IMR-90 (cell line): Measurements from ENCODE around the gene KRTAP12-3.

Experiments used
- CEBPB ChIP-seq: IDR thresholded peaks from 2 replicates; pipeline ENCODE4 v1.6.1; 2012; ENCODE audit warnings: low read depth, low read length, improper control_type of control experiment
- CHD1 ChIP-seq: IDR thresholded peaks from 2 replicates; pipeline ENCODE4 v1.6.1; 2012; ENCODE audit warnings: low read depth, low read length, improper control_type of control experiment
- ELK1 ChIP-seq: fragments of 150-350 bp; IDR thresholded peaks from 2 replicates; pipeline ENCODE4 v1.6.1; 2016; ENCODE audit warnings: low read depth, mild to moderate bottlenecking, low read length, moderate library complexity, borderline replicate concordance
- MAZ ChIP-seq: IDR thresholded peaks from 2 replicates; pipeline ENCODE4 v1.6.1; 2012; ENCODE audit warnings: low read depth, mild to moderate bottlenecking, low read length, improper control_type of control experiment, moderate library complexity, borderline replicate concordance
- MXI1 ChIP-seq: IDR thresholded peaks from 2 replicates; pipeline ENCODE4 v1.6.1; 2012; ENCODE audit warnings: low read depth, mild to moderate bottlenecking, low read length, moderate library complexity, borderline replicate concordance
- POLR2A ChIP-seq: IDR thresholded peaks from 2 replicates; pipeline ENCODE4 v1.6.1; 2012; ENCODE audit warnings: mild to moderate bottlenecking, low read depth, low read length
- RAD21 ChIP-seq: IDR thresholded peaks from 2 replicates; pipeline ENCODE4 v1.6.1; 2012; ENCODE audit warnings: low read length, improper control_type of control experiment
- RCOR1 ChIP-seq: IDR thresholded peaks from 2 replicates; pipeline ENCODE4 v1.6.1; 2012; ENCODE audit warnings: mild to moderate bottlenecking, low read length, improper control_type of control experiment; ENCODE audit not compliant: insufficient replicate concordance
- RFX5 ChIP-seq: IDR thresholded peaks from 2 replicates; pipeline ENCODE4 v1.8.0; 2012; ENCODE audit warnings: low read depth, mild to moderate bottlenecking, low read length, moderate library complexity
- SMC3 ChIP-seq: fragments of 150-350 bp; IDR thresholded peaks from 2 replicates; pipeline ENCODE4 v1.6.1; 2016; ENCODE audit warnings: low read depth, mild to moderate bottlenecking, antibody characterized with exemption, low read length, moderate library complexity
- USF2 ChIP-seq: fragments of 150-350 bp; IDR thresholded peaks from 2 replicates; pipeline ENCODE4 v1.6.1; 2017; ENCODE audit warnings: mild to moderate bottlenecking, antibody characterized with exemption, low read length, low read depth
- TF ChIP-seq, protein P1 (sequence below): conservative IDR thresholded peaks from 2 replicates; pipeline ENCODE4 v1.5.1; 2012; ENCODE audit warnings: mild to moderate bottlenecking, low read depth, low read length, improper control_type of control experiment

GRCh38 chr21:44681152-44681551 is 23.4 kb downstream of the KRTAP12-3 start:
- TF ChIP-seq, protein P1, sequence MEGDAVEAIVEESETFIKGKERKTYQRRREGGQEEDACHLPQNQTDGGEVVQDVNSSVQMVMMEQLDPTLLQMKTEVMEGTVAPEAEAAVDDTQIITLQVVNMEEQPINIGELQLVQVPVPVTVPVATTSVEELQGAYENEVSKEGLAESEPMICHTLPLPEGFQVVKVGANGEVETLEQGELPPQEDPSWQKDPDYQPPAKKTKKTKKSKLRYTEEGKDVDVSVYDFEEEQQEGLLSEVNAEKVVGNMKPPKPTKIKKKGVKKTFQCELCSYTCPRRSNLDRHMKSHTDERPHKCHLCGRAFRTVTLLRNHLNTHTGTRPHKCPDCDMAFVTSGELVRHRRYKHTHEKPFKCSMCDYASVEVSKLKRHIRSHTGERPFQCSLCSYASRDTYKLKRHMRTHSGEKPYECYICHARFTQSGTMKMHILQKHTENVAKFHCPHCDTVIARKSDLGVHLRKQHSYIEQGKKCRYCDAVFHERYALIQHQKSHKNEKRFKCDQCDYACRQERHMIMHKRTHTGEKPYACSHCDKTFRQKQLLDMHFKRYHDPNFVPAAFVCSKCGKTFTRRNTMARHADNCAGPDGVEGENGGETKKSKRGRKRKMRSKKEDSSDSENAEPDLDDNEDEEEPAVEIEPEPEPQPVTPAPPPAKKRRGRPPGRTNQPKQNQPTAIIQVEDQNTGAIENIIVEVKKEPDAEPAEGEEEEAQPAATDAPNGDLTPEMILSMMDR, result no peak
- TF ChIP-seq POLR2A (no peak), RFX5 (no peak), SMC3 (no peak), RAD21 (no peak), CHD1 (no peak), RCOR1 (no peak), MXI1 (no peak), USF2 (no peak), ELK1 (no peak), MAZ (no peak), CEBPB (no peak)
